ENCODE data around the gene EGFL7.

DNA sequence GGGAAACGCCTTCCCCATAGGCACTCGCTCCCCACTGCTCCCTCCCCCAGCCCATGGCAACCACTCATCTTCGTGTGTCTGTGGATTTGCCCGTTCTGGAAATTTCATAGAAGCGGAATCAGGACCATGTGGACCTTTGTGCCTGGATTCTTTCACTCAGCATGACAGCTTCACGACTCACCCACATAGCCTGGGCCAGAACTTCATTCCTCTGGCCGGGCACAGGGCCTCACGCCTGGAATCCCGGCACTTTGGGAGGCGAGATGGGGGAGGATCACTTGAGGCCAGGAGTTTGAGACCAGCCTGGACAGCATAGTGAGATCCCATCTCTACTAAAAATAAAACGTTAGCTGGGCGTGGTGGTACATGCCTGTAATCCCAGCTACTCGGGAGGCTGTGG lies 37.6 kb downstream of the EGFL7 start:
- TF ChIP-seq CTCF (conservative IDR thresholded peaks at IDR 0.05; ENCODE audit: low read depth, low read length), result no peak
- TF ChIP-seq EZH2 (IDR thresholded peaks at IDR 0.05; ENCODE audit: borderline replicate concordance, low read depth, low read length, poor library complexity, severe bottlenecking), result no peak
